PC-3 (cell line): ENCODE results near the gene UBL7.

Source experiments
- EZH2 ChIP-seq: fragments of 300-600 bp; sonication (generic); IDR thresholded peaks from one replicate; pipeline ENCODE4 v1.6.1; 2017; ENCODE audit warnings: antibody characterized with exemption, mild to moderate bottlenecking, low read length; ENCODE audit not compliant: unreplicated experiment
- TF ChIP-seq, protein P1 (sequence below): fragments of 300-600 bp; sonication (generic); conservative IDR thresholded peaks from 2 replicates; pipeline ENCODE4 v1.5.1; 2017; ENCODE audit warnings: antibody characterized with exemption, low read depth, mild to moderate bottlenecking, low read length

DNA sequence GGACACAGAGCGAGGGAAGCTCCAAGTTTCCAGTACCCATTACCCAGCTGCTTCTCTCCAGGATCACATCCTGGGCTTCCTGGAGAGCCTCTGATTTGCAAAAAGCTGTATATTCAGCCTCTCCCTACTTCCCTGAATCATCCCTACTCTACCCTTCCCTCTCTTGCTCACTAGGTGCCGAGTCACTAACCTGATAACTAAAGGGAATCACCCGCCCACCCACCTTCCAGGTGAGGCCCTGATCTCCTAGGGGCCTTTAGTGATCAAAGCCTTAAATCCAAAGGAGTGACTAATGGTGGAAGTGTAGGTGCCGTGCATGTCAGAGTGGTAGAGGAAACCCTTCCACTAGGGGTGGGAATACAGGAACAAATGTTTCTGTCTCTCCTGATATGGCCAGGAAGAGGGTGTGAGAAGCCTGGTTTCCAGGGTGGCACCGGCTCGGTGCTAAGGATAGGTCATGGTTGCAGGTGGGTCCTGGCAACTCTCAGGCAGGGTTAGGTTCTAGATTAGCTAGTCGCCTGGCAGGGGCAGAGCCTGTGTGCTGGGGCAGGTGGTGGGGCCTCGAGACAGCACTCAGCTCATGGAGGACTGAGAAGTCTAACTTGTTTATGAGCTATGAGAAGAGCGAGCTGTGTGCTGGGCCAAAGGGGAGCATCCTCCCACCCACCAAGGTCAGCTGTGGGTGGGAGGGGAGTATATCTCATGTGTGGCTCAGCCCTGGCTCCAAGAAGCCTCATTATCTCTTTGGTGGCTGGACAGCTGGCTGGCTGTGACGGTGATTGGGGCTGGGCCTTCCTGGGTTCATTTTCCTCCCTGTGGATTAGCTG lies 37.3 kb downstream of the UBL7 start:
- TF ChIP-seq, protein P1, sequence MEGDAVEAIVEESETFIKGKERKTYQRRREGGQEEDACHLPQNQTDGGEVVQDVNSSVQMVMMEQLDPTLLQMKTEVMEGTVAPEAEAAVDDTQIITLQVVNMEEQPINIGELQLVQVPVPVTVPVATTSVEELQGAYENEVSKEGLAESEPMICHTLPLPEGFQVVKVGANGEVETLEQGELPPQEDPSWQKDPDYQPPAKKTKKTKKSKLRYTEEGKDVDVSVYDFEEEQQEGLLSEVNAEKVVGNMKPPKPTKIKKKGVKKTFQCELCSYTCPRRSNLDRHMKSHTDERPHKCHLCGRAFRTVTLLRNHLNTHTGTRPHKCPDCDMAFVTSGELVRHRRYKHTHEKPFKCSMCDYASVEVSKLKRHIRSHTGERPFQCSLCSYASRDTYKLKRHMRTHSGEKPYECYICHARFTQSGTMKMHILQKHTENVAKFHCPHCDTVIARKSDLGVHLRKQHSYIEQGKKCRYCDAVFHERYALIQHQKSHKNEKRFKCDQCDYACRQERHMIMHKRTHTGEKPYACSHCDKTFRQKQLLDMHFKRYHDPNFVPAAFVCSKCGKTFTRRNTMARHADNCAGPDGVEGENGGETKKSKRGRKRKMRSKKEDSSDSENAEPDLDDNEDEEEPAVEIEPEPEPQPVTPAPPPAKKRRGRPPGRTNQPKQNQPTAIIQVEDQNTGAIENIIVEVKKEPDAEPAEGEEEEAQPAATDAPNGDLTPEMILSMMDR: no peak
- TF ChIP-seq EZH2: no peak
